Fibroblast of lung (primary cell): ENCODE data around the gene VAV2.

Experiments used
- CTCF ChIP-seq, 2 donors: IDR thresholded peaks in 1 of 2; conservative IDR thresholded peaks in 1 of 2; 1 replicate in 1 of 2; 2 replicates in 1 of 2; pipeline ENCODE4 v1.5.1; 2011 to 2012; ENCODE audit warnings: low read length in 2 of 2, control low read depth in 1 of 2, inconsistent platforms in 1 of 2, low read depth in 1 of 2, mild to moderate bottlenecking in 1 of 2
- EZH2 ChIP-seq: IDR thresholded peaks from 2 replicates; pipeline ENCODE4 v1.5.1; 2012; ENCODE audit warnings: low read length, control low read depth, mild to moderate bottlenecking; ENCODE audit errors: missing control alignments

- TF ChIP-seq CTCF (conservative IDR thresholded peaks at IDR 0.05 in 1 of 2, IDR thresholded peaks at IDR 0.05 in 1 of 2; ENCODE audit: low read depth in 1 of 2, low read length in 2 of 2) = no peak
- no peak for TF ChIP-seq EZH2
Measured at GRCh38 chr9:133821601-133822429, 170.3 kb downstream of the VAV2 start.
